NCI-H510A (cell line): ENCODE measurements around the gene SPANXA2.
"Not testable (repeated sequence)": the region's sequence is repeated elsewhere in the genome, so short reads cannot be mapped to it uniquely, and the experiment has no call there.

Experiments
- DNase-seq: peaks from one replicate; lab custom pipeline; 2025; lab: John Stamatoyannopoulos, UW

The SPANXA2 gene, protein sequence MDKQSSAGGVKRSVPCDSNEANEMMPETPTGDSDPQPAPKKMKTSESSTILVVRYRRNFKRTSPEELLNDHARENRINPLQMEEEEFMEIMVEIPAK

GRCh38 chrX:141589408-141589807, at the start of gene SPANXA2:
Gene SPANXA2 (plus strand): TSS chrX:141589708. CDS start chrX:141589768, 60 bp downstream.
- not testable (repeated sequence) for DNase-seq

DNA sequence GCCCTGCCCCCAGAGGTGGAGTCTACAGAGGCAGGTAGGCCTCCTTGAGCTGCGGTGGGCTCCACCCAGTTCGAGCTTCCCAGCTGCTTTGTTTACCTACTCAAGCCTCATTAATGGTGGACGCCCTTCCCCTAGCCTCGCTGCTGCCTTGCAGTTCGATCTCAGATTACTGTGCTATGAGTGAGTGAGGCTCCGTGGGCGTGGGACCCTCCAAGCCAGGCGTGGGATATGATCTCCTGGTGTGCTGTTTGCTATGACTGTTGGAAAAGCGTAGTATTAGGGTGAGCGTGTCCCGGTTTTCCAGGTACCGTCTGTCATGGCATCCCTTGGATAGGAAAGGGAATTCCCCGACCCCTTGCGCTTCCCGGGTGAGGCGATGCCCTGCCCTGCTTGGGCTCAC, 47.0 kb upstream of the SPANXA2 start:
- DNase-seq: not testable (repeated sequence)

- DNase-seq: not testable (repeated sequence)
Measured at GRCh38 chrX:141584638-141585037, 4.9 kb upstream of the SPANXA2 start, which contains the start of gene SPANXA1. Gene SPANXA1 (minus strand): TSS chrX:141584738. CDS start chrX:141584678, 60 bp downstream.

- no peak for DNase-seq
Measured at GRCh38 chrX:141609111-141609510, 19.6 kb downstream of the SPANXA2 start.

DNA sequence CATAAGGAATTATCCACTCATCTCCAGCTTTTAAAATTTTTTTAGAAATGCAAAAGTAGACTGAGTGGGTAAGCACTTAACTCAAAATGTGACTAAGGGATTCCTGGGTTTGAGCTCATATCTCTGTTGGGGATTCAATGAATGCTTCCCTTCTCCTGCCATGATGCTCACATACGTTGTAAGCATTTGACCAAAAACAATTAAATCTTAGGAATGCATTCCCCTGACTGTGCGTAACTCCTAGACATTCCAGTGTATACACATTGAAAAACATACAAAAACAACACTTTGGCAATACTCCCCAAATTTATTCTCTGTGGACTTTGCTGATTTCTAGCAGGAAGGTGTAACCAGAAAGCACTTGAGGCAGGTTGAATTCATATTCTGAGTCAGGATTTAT, 29.8 kb downstream of the SPANXA2 start:
- no peak for DNase-seq

DNA sequence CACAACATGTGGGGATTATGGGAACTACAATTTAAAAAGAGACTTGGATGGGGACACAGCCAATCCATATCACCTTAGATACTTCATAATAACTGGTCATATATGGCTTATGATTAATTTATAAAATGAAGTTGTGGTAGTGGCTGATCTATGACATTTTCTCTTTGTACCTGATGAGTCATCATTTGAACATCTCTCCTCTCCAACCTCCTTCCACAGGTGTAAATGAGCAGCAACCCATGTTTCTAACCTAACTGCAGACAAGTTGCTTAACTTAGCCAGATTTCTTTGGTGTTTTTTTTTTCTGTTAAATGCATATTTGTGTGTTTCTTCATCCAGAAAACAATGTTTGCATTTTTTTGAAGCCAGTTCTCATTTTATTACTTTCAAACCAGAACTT, 42.6 kb downstream of the SPANXA2 start:
- DNase-seq: no peak

DNA sequence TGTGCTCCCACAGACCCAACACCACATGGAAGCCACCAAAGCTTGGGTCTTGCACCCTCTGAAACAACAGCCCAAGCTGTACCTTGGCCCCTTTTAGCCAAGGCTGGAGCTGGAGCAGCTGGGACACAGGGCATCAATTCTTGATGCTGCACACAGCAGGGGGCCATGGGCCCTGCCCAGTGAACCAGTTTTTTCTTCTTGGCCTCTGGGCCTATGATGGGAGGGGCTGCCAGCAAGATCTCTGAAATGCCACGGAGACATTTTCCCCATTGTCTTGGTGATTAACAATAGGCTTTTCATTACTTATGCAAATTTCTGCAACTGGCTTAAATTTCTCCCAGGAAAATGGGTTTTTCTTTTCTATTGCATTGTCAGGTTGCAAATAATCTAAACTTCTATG, 49.0 kb downstream of the SPANXA2 start:
- no peak for DNase-seq
